Activated CD4-positive, alpha-beta memory T cell treated with anti-CD3 and anti-CD28 coated beads, Interleukin-2, amount 10 ng/mL, durations not matched to agents 7 days and 5 days (primary cell): ENCODE measurements around the gene OR11A1. TPM values are rescaled to one million over a fixed set of nuclear protein-coding genes. Genes with fewer than 3 reads are reported as not detected.

ENCODE experiments used
- CTCF ChIA-PET: fragments of 350-600 bp; sonication (Branson Sonifier 250); formaldehyde crosslinking; loops from one replicate; lab custom pipeline; 2021; ENCODE audit warnings: antibody characterized with exemption, inconsistent platforms; lab: Charles Lee
- POLR2A ChIA-PET: fragments of 350-600 bp; sonication (Branson Sonifier 250); formaldehyde crosslinking; loops from one replicate; lab custom pipeline; 2021; ENCODE audit warnings: antibody characterized with exemption; lab: Charles Lee
- DNase-seq: peaks from one replicate; pipeline ENCODE4 v3.0.0-alpha.2; 2020
- H3K27ac Mint-ChIP-seq: one replicate; pipeline ENCODE4 v1.8.0; 2021; ENCODE audit warnings: mild to moderate bottlenecking, mixed read lengths
- H3K27me3 Mint-ChIP-seq: one replicate; pipeline ENCODE4 v1.8.0; 2021; ENCODE audit warnings: mixed read lengths
- H3K36me3 Mint-ChIP-seq: one replicate; pipeline ENCODE4 v1.8.0; 2021; ENCODE audit warnings: low read depth, mixed read lengths
- H3K4me1 Mint-ChIP-seq: one replicate; pipeline ENCODE4 v1.8.0; 2021; ENCODE audit warnings: mixed read lengths
- H3K4me3 Mint-ChIP-seq: one replicate; pipeline ENCODE4 v1.8.0; 2021; ENCODE audit warnings: mild to moderate bottlenecking, mixed read lengths
- H3K9me3 Mint-ChIP-seq: one replicate; pipeline ENCODE4 v1.8.0; 2021; ENCODE audit warnings: mixed read lengths
- total RNA-seq, 2 experiments: library from RNA; stranded (reverse); gene quantifications; one replicate each; pipeline ENCODE4 v1.2.3, GENCODE V29; 2021

OR11A1 gene
- total RNA-seq, 2 experiments from 2014 or later: not detected

- ChIA-PET CTCF (no interaction called here), POLR2A (no interaction called here)
- H3K9me3 Mint-ChIP-seq: no peaks in the 10 kb centered on the region
- peaks cover 24% of the 10 kb centered on the region for H3K27me3 Mint-ChIP-seq
- no peak overlapping the region for H3K27ac Mint-ChIP-seq
- no peaks in the 10 kb centered on the region for H3K4me1 Mint-ChIP-seq
- H3K4me3 Mint-ChIP-seq: no peak overlapping the region
- no peak for DNase-seq
- no peaks in the 10 kb centered on the region for H3K36me3 Mint-ChIP-seq
Observed at GRCh38 chr6:29424168-29424567, 32.7 kb downstream of the OR11A1 start.

GRCh38 chr6:29419516-29419915, 37.4 kb downstream of the OR11A1 start:
- Mint-ChIP-seq H3K4me3 (no peak overlapping the region), H3K36me3 (no peaks in the 10 kb centered on the region), H3K9me3 (no peaks in the 10 kb centered on the region), H3K27me3 (peaks cover 26% of the 10 kb centered on the region), H3K27ac (no peak overlapping the region), H3K4me1 (no peaks in the 10 kb centered on the region)
- POLR2A ChIA-PET: no interaction called here
- CTCF ChIA-PET: no interaction called here
- DNase-seq: no peak

GRCh38 chr6:29414588-29414987, 42.3 kb downstream of the OR11A1 start, which contains the start of gene OR12D1:
Gene OR12D1 (plus strand): TSS chr6:29414928.
- Mint-ChIP-seq H3K27ac (no peak within 1 kb of the TSS), H3K4me1 (no peaks in the 10 kb centered on the region), H3K36me3 (no peaks in the 10 kb centered on the region), H3K27me3 (peaks cover 29% of the 10 kb centered on the region), H3K4me3 (no peak within 1 kb of the TSS), H3K9me3 (no peaks in the 10 kb centered on the region)
- CTCF ChIA-PET: no interaction called here
- no peak for DNase-seq
- POLR2A ChIA-PET: no interaction called here

- Mint-ChIP-seq H3K4me1 (no peaks in the 10 kb centered on the region), H3K4me3 (no peak overlapping the region), H3K27me3 (peaks cover 13% of the 10 kb centered on the region), H3K36me3 (no peaks in the 10 kb centered on the region), H3K27ac (no peak overlapping the region), H3K9me3 (no peaks in the 10 kb centered on the region)
- no peak for DNase-seq
- ChIA-PET POLR2A (no interaction called here), CTCF (no interaction called here)
Observed at GRCh38 chr6:29403801-29404200, 53.1 kb downstream of the OR11A1 start.

GRCh38 chr6:29399525-29399924, 57.3 kb downstream of the OR11A1 start:
- Mint-ChIP-seq H3K4me1 (no peaks in the 10 kb centered on the region), H3K36me3 (no peaks in the 10 kb centered on the region), H3K27me3 (peaks cover 26% of the 10 kb centered on the region), H3K27ac (no peak overlapping the region), H3K4me3 (no peak overlapping the region), H3K9me3 (no peaks in the 10 kb centered on the region)
- no peak for DNase-seq
- CTCF ChIA-PET: interaction anchor here (0.6 kb wide), 1 partner anchor 14 kb away, joined by 3 read pairs; no protein-coding TSS in a partner anchor
- POLR2A ChIA-PET: no interaction called here

GRCh38 chr6:29395331-29395730, 61.5 kb downstream of the OR11A1 start, which contains the start of gene OR12D2:
Gene OR12D2 (plus strand): TSS chr6:29395631. CDS start chr6:29396700, 1,069 bp downstream.
- DNase-seq: no peak
- Mint-ChIP-seq H3K4me1 (no peaks in the 10 kb centered on the region), H3K36me3 (no peaks in the 10 kb centered on the region), H3K4me3 (no peak within 1 kb of the TSS), H3K9me3 (no peaks in the 10 kb centered on the region), H3K27me3 (peaks cover 16% of the 10 kb centered on the region), H3K27ac (no peak within 1 kb of the TSS)
- POLR2A ChIA-PET: no interaction called here
- CTCF ChIA-PET: no interaction called here

- no peak overlapping the region for H3K27ac Mint-ChIP-seq
- POLR2A ChIA-PET: no interaction called here
- no peaks in the 10 kb centered on the region for H3K4me1 Mint-ChIP-seq
Observed at GRCh38 chr6:29388533-29388932, 68.3 kb downstream of the OR11A1 start.

GRCh38 chr6:29376003-29376402, 80.9 kb downstream of the OR11A1 start:
- H3K27ac Mint-ChIP-seq: no peak overlapping the region
- CTCF ChIA-PET: no interaction called here
- POLR2A ChIA-PET: no interaction called here
- no peak for DNase-seq
- H3K4me3 Mint-ChIP-seq: no peak overlapping the region
- H3K4me1 Mint-ChIP-seq: no peaks in the 10 kb centered on the region
- H3K9me3 Mint-ChIP-seq: no peaks in the 10 kb centered on the region
- no peaks in the 10 kb centered on the region for H3K36me3 Mint-ChIP-seq
- H3K27me3 Mint-ChIP-seq: peaks cover 8% of the 10 kb centered on the region

More at GRCh38 chr6:29388533-29388932, 68.3 kb downstream of the OR11A1 start:
- Mint-ChIP-seq H3K4me3 (no peak overlapping the region), H3K36me3 (no peaks in the 10 kb centered on the region), H3K27me3 (peaks cover 6% of the 10 kb centered on the region), H3K9me3 (no peaks in the 10 kb centered on the region)
- CTCF ChIA-PET: no interaction called here
- DNase-seq: no peak

Other genes with a start within 250 kb of the OR11A1 start
- gene OR14J1, start 155.4 kb downstream of the OR11A1 start, total RNA-seq: not detected
- not detected for gene OR5V1, start 88.2 kb downstream of the OR11A1 start, total RNA-seq
- gene OR12D3, start 81.8 kb downstream of the OR11A1 start, total RNA-seq: not detected
- gene OR12D2, start 61.4 kb downstream of the OR11A1 start, total RNA-seq: not detected
- gene OR12D1, start 42.1 kb downstream of the OR11A1 start, total RNA-seq: not detected
- not detected for gene OR10C1, start 17.8 kb downstream of the OR11A1 start, total RNA-seq
- not detected for gene OR2H1, start 84 bp upstream of the OR11A1 start, total RNA-seq
- not detected for gene MAS1L, start 30.9 kb upstream of the OR11A1 start, total RNA-seq
- gene UBD, start 102.7 kb upstream of the OR11A1 start, total RNA-seq: under 1 TPM; 0.38 to 0.40 TPM
- not detected for gene OR2H2, start 128.1 kb upstream of the OR11A1 start, total RNA-seq
- gene GABBR1, start 176.1 kb upstream of the OR11A1 start, total RNA-seq: 10 to 100 TPM; 32.8 to 35.0 TPM
- not detected for gene MOG, start 200.0 kb upstream of the OR11A1 start, total RNA-seq
- not detected for gene ZFP57, start 224.1 kb upstream of the OR11A1 start, total RNA-seq